Measurements from ENCODE around the gene H19. TPM values are rescaled to one million over a fixed set of nuclear protein-coding genes. Genes with fewer than 3 reads are reported as not detected.

H19 gene
- total and polyA plus RNA-seq, 2 of the 8 experiments (the other 6 are each of a cell fraction or from before 2014, with no cell fraction given), result 5.2 to 10.0 TPM

DNA sequence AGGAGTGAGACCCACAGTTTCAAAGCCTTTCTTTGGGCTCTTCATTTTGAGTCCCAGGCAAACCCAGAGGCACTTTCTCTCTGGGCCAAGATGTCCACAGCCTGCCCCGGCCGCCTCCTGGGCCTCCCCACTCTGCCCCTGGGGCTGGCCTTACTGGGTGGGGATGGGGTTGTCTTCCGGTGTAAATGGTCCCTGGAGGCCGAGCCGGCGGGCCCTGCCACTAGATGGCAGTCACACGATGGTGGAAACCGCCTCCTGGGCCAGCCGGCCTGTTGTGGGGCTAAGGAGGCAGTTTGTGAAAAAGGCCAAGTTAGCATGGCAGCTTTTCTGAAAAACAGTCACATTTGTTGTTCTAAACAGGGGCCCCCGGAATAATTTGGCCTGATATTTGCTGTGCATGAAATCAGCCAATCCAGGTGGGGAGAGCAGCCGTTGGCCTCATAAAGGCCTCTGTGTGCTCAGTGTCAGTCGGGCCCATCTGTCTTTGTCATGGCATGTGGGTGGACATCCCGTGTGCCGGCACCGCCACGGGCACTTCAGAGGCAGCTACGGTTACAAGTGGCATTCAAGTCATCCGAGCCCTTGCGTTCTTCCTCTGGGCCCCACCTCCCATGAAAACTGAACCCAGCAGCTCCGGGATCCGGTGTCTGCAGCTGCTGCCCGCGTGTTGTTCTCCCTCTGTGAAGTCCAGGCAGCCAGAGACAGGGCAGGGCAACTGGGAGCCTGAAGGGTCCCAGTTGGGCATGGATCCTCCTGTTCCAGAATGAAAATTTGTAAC is 44.0 kb downstream of the H19 start:
- Histone ChIP-seq H3K23me2 (ENCODE audit: low read depth, low read length) (no peaks in the 10 kb centered on the region), H2BK5ac (ENCODE audit: low read depth, low read length) (no peak overlapping the region), H4K20me1 (replicated peaks in 1 of 2; ENCODE audit: control insufficient read depth in 1 of 2, insufficient read depth in 2 of 2, low read length in 2 of 2) (no peaks in the 10 kb centered on the region), H2BK12ac (ENCODE audit: low read depth, low read length) (no peak overlapping the region), H3K9ac (replicated peaks in 1 of 4; ENCODE audit: extremely low read depth in 1 of 4, low read depth in 3 of 4, low read length in 3 of 4) (no peak overlapping the region), H3K18ac (ENCODE audit: extremely low read depth, low read length) (no peak overlapping the region), H4K5ac (ENCODE audit: insufficient read length, low read depth, low read length) (no peak overlapping the region), H3K27ac (ENCODE audit: low read depth, low read length) (no peak overlapping the region), H4K8ac (ENCODE audit: extremely low read depth, insufficient read depth, low read length) (no peak overlapping the region), H3K79me2 (ENCODE audit: control insufficient read depth in 1 of 2, insufficient read depth in 2 of 2, low read length in 2 of 2) (no peaks in the 10 kb centered on the region), H3K23ac (ENCODE audit: insufficient read length) (no peak overlapping the region), H3K36me3 (ENCODE audit: control insufficient read depth in 2 of 4, insufficient read depth in 4 of 4, low read length in 3 of 4) (no peaks in the 10 kb centered on the region), H3K4ac (replicated peaks; ENCODE audit: insufficient read length, low read depth, low read length) (no peak overlapping the region), H3K14ac (ENCODE audit: insufficient read length) (no peak overlapping the region), H3K4me3 (ENCODE audit: extremely low read depth in 1 of 4, insufficient read depth in 2 of 4, low read depth in 3 of 4, low read length in 4 of 4) (no peak overlapping the region), H2BK120ac (replicated peaks; ENCODE audit: low read depth, low read length) (no peak overlapping the region), H3K4me2 (ENCODE audit: insufficient read depth in 1 of 2, low read depth in 2 of 2, low read length in 2 of 2) (no peak overlapping the region), H3K9me3 (ENCODE audit: insufficient read depth in 2 of 2, low read depth in 1 of 2, low read length in 1 of 2) (no peaks in the 10 kb centered on the region), H3K4me1 (replicated peaks in 1 of 4; ENCODE audit: control insufficient read depth in 3 of 4, insufficient read depth in 4 of 4, low read length in 3 of 4) (no peaks in the 10 kb centered on the region), H2AFZ (ENCODE audit: low read length) (no peak overlapping the region), H4K91ac (replicated peaks; ENCODE audit: insufficient read length, low read length) (no peak overlapping the region), H2AK5ac (ENCODE audit: low read depth, low read length) (no peak overlapping the region), H3K56ac (replicated peaks; ENCODE audit: insufficient read length, low read depth, low read length) (no peak overlapping the region), H3K79me1 (ENCODE audit: low read depth, low read length) (no peaks in the 10 kb centered on the region), H2BK15ac (ENCODE audit: low read length) (no peak overlapping the region), H2BK20ac (ENCODE audit: low read length) (no peak overlapping the region), H3K27me3 (replicated peaks in 1 of 4; ENCODE audit: control insufficient read depth in 3 of 4, extremely low read depth in 1 of 4, insufficient read depth in 3 of 4, low read length in 3 of 4) (no peaks in the 10 kb centered on the region)
- POLR2A ChIA-PET (ENCODE audit: partially characterized antibody), result no interaction called here
- no peak for DNase-seq (ENCODE audit: low read depth in 1 of 2, low spot score in 2 of 2)
- CTCF ChIA-PET (ENCODE audit: partially characterized antibody), result interaction anchor here (0.9 to 18.8 kb wide), 14 partner anchors 14 to 314 kb away, joined by 3 to 416 read pairs (median 3); partner anchors contain the start of genes H19 and INS
- FAIRE-seq, result no peak
- 64% methylated on average over 3 of the region's 23 CpGs; no CpG with 5 or more reads in 1 of the 2 experiments for WGBS, 2 experiments (ENCODE audit: extremely low coverage in 1 of 2, insufficient coverage in 1 of 2, insufficient read length in 1 of 2, insufficient replicate concordance in 2 of 2, low coverage in 1 of 2, low lambda C conversion rate in 2 of 2, missing lambda C conversion rate in 1 of 2)
- TF ChIP-seq CTBP2 (IDR thresholded peaks at IDR 0.05; ENCODE audit: borderline replicate concordance, insufficient read depth, insufficient read length, low read length) (no peak), RXRA (IDR thresholded peaks at IDR 0.05; ENCODE audit: insufficient read depth, low read depth, low read length) (no peak), EGR1 (IDR thresholded peaks at IDR 0.05; ENCODE audit: borderline replicate concordance, low read depth, low read length) (no peak), ATF3 (IDR thresholded peaks at IDR 0.05; ENCODE audit: insufficient read depth, low read depth, low read length) (no peak), CHD1 (IDR thresholded peaks at IDR 0.05; ENCODE audit: low read depth, low read length) (no peak), YY1 (IDR thresholded peaks at IDR 0.05; ENCODE audit: low read depth, low read length) (no peak), CEBPB (IDR thresholded peaks at IDR 0.05; ENCODE audit: low read depth, low read length) (no peak), NRF1 (IDR thresholded peaks at IDR 0.05; ENCODE audit: low read depth, low read length) (no peak), MAFK (IDR thresholded peaks at IDR 0.05; ENCODE audit: low read depth, low read length) (no peak)
- TF ChIP-seq, protein P1, sequence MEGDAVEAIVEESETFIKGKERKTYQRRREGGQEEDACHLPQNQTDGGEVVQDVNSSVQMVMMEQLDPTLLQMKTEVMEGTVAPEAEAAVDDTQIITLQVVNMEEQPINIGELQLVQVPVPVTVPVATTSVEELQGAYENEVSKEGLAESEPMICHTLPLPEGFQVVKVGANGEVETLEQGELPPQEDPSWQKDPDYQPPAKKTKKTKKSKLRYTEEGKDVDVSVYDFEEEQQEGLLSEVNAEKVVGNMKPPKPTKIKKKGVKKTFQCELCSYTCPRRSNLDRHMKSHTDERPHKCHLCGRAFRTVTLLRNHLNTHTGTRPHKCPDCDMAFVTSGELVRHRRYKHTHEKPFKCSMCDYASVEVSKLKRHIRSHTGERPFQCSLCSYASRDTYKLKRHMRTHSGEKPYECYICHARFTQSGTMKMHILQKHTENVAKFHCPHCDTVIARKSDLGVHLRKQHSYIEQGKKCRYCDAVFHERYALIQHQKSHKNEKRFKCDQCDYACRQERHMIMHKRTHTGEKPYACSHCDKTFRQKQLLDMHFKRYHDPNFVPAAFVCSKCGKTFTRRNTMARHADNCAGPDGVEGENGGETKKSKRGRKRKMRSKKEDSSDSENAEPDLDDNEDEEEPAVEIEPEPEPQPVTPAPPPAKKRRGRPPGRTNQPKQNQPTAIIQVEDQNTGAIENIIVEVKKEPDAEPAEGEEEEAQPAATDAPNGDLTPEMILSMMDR (IDR thresholded peaks at IDR 0.05; ENCODE audit: control extremely low read depth in 1 of 3, insufficient read depth in 1 of 3, low read depth in 1 of 3, low read length in 3 of 3), result no peak
